GM11168 (cell line): ENCODE measurements around the gene IQCE.

ENCODE experiments used
- in situ Hi-C: fragments of 300-500 bp; cut with MboI; formaldehyde crosslinking; loops from one replicate; pipeline ENCODE4 v1.12.0; 2022; ENCODE audit warnings: low sequenced_read_pairs; ENCODE audit not compliant: unreplicated experiment

Gene IQCE

DNA sequence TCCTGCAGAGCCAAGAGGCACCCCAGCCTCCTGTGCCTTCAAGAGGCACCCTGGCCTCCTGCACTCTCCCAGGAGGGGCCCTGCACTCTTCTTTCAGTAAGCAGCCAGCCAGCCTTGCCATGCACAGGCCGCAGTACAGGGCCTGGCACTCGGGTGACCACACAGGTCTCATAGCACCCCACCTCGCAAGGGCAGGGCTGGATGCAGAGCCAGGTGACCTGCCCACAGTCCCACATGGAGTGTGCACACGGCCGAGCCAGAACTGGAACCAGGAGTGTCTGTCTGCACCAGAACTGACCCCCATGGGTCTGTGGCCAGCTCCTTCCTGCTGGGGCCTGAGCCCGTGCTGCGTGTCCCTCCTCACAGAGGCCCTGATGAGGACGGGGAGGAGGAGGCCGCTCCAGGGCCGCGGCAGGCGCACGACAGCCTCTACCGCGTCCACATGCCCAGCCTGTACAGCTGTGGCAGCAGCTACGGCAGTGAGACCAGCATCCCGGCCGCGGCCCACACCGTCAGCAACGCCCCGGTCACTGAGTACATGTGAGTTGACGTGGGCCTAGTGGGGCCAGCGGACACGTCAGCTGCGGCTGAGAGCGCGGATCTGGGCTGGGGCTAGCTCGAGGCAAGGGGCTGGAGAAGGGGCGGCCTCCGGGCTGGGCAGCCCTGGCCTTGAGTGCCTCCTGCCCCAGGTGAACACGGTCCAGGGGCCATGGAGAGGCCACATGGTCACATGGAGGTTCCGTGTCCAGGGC is 99.3 kb downstream of the IQCE start:
- in situ Hi-C loops, result no loop called here

DNA sequence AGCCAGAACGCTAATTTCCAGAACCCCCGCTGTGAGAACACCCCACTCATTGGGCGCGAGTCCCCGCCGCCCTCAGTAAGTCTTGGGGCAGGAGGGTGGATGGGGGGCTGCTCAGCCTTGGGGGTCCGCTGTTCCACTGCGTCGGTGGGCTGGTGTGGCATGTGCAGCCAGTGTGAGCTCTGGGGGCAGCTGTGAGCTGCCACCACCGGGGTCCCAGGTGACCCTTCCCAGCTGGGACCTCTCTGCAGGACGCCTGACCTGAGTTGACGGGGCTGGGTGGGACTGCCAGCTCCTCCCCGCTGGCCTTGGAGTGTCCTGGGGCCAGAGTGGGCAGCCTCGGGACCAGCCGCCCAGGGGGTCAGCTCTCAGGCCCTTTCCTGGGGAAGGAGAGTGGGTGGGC is 100.2 kb downstream of the IQCE start:
- in situ Hi-C loops, result no loop called here

GRCh38 chr7:2659556-2660358 is 101.0 kb downstream of the IQCE start:
- in situ Hi-C loops, result no loop called here

- in situ Hi-C loops, result no loop called here
These were observed 101.7 kb downstream of the IQCE start for GRCh38 chr7:2660359-2661095.

DNA sequence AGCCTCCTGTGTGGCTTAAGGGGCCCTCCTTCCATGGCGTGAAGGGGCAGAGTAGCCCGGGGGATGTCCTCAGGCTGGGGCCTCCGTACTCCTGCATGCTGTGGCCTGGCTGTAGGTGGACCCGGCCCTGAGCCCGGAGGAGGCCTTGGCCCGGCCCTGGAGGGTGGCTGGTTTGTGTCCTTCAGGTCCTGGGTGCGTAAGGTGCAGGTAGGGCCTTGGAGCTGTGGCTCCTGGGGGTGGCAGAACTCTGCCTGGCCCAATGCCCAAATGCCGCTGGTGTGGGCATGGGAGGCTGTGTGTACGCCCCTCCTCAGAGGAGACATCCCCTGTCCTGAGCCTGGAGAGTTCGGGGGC is 102.3 kb downstream of the IQCE start:
- in situ Hi-C loops, result no loop called here

GRCh38 chr7:2661602-2662272 is 103.0 kb downstream of the IQCE start:
- in situ Hi-C loops, result no loop called here

GRCh38 chr7:2662273-2663120 is 103.7 kb downstream of the IQCE start:
- in situ Hi-C loops, result no loop called here

GRCh38 chr7:2663121-2663886 is 104.5 kb downstream of the IQCE start:
- in situ Hi-C loops, result no loop called here

- in situ Hi-C loops, result no loop called here
These were observed 105.2 kb downstream of the IQCE start for GRCh38 chr7:2663960-2664359.
